Neural cell (in vitro differentiated cells): ENCODE results near the gene TMEM147.

ENCODE experiments used
- EZH2 ChIP-seq: fragments of 200-600, 300-800 bp; shearing (Covaris generic), sonication (generic); IDR thresholded peaks from 2 replicates; pipeline ENCODE4 v1.6.1; 2014; ENCODE audit warnings: antibody characterized with exemption, low read length, borderline replicate concordance, mild to moderate bottlenecking; ENCODE audit not compliant: insufficient read depth, poor library complexity, severe bottlenecking
- MXI1 ChIP-seq: fragments of 450-650 bp; conservative IDR thresholded peaks from 2 replicates; pipeline ENCODE4 v1.6.1; 2014; ENCODE audit warnings: antibody characterized with exemption, mild to moderate bottlenecking; ENCODE audit not compliant: poor library complexity, severe bottlenecking
- POLR2AphosphoS5 ChIP-seq: IDR thresholded peaks from 2 replicates; pipeline ENCODE4 v1.6.1; 2012
- RAD21 ChIP-seq: fragments of 450-650 bp; conservative IDR thresholded peaks from 2 replicates; pipeline ENCODE4 v1.6.1; 2014; ENCODE audit warnings: antibody characterized with exemption, mild to moderate bottlenecking, moderate library complexity

DNA sequence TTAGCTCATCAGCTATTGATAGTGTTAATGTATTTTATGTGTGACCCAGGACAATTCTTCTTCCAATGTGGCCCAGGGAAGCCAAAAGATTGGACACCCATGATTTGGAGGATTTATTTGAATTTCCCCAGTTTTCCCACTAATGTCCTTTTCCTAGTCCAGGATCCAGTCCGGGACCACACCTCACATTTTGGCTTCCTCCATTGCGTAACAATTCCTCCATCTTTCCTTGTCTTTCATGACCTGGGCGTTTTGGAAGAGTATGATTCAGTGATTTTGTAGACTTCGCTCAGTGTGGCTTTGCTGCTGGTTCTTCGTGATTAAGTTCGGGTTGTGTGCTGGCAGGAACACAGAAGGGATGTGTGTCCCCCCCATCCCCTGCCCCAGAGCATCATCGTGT is 21.3 kb downstream of the TMEM147 start:
- TF ChIP-seq MXI1 (no peak), POLR2AphosphoS5 (no peak), RAD21 (no peak), EZH2 (no peak)
